Neuronal stem cell (in vitro differentiated cells): Measurements from ENCODE around the gene BMPR1A.
"Not testable (repeated sequence)": the region's sequence is repeated elsewhere in the genome, so short reads cannot be mapped to it uniquely, and the experiment has no call there.

Experiments
- DNase-seq: peaks from one replicate; pipeline ENCODE4 v3.0.0-alpha.2; 2013; ENCODE audit warnings: low spot score
- H2AFZ ChIP-seq: one replicate; pipeline ENCODE4 v1.6.1; 2013; ENCODE audit warnings: mild to moderate bottlenecking, low read length, inconsistent platforms
- H2AK5ac ChIP-seq: 2 replicates; pipeline ENCODE4 v1.6.1; 2013; ENCODE audit warnings: low read depth, mild to moderate bottlenecking, inconsistent platforms, low read length, moderate library complexity, mixed read lengths
- H2BK120ac ChIP-seq: 2 replicates; pipeline ENCODE4 v1.6.1; 2013; ENCODE audit warnings: low read depth, mild to moderate bottlenecking, inconsistent platforms, low read length, moderate library complexity, mixed read lengths
- H2BK12ac ChIP-seq: one replicate; pipeline ENCODE4 v1.6.1; 2013; ENCODE audit warnings: low read length, inconsistent platforms
- H2BK15ac ChIP-seq: 2 replicates; pipeline ENCODE4 v1.6.1; 2013; ENCODE audit warnings: mild to moderate bottlenecking, low read length, inconsistent platforms, mixed read lengths
- H2BK5ac ChIP-seq: one replicate; pipeline ENCODE4 v1.6.1; 2013; ENCODE audit warnings: inconsistent platforms, mild to moderate bottlenecking, low read length, moderate library complexity
- H3K14ac ChIP-seq: one replicate; pipeline ENCODE4 v1.6.1; 2013; ENCODE audit warnings: low read length, inconsistent platforms
- H3K18ac ChIP-seq: 2 replicates; pipeline ENCODE4 v1.6.1; 2013; ENCODE audit warnings: low read length, inconsistent platforms
- H3K23ac ChIP-seq: 2 replicates; pipeline ENCODE4 v1.6.1; 2013; ENCODE audit warnings: low read depth, mild to moderate bottlenecking, mixed read lengths, low read length, inconsistent platforms; ENCODE audit not compliant: poor library complexity
- H3K27ac ChIP-seq: replicated peaks from 3 replicates; pipeline ENCODE4 v1.5.1; 2013; ENCODE audit warnings: low read length, inconsistent platforms
- H3K27me3 ChIP-seq, 3 experiments: 2 replicates each; pipeline ENCODE4 v1.6.1; 2013; ENCODE audit warnings: low read length in 3 of 3, mild to moderate bottlenecking in 2 of 3, inconsistent platforms in 1 of 3, low read depth in 1 of 3, mixed read lengths in 1 of 3, moderate library complexity in 1 of 3; ENCODE audit not compliant: control insufficient read depth in 3 of 3, insufficient read depth in 3 of 3
- H3K36me3 ChIP-seq, 2 donors: replicated peaks in 1 of 2; 2 replicates each; pipeline ENCODE4 v1.6.1; 2013; ENCODE audit warnings: low read length in 2 of 2; ENCODE audit not compliant: control insufficient read depth in 2 of 2, insufficient read depth in 2 of 2
- H3K4ac ChIP-seq: 2 replicates; pipeline ENCODE4 v1.6.1; 2013; ENCODE audit warnings: inconsistent platforms, mild to moderate bottlenecking, low read length, moderate library complexity
- H3K4me1 ChIP-seq, 2 donors: 1 replicate in 1 of 2; 2 replicates in 1 of 2; pipeline ENCODE4 v1.6.1; 2013; ENCODE audit warnings: low read length in 2 of 2, low read depth in 1 of 2; ENCODE audit not compliant: control insufficient read depth in 2 of 2, insufficient read depth in 1 of 2
- H3K4me2 ChIP-seq: one replicate; pipeline ENCODE4 v1.6.1; 2013; ENCODE audit warnings: mild to moderate bottlenecking, low read length, inconsistent platforms; ENCODE audit not compliant: insufficient read depth, poor library complexity, severe bottlenecking
- H3K4me3 ChIP-seq, 2 donors: 2 replicates each; pipeline ENCODE4 v1.5.1; 2013; ENCODE audit warnings: low read length in 2 of 2, mild to moderate bottlenecking in 2 of 2, inconsistent platforms in 1 of 2, moderate library complexity in 1 of 2
- H3K79me1 ChIP-seq: one replicate; pipeline ENCODE4 v1.6.1; 2013; ENCODE audit warnings: low read depth, mild to moderate bottlenecking, inconsistent platforms, low read length, moderate library complexity
- H3K9ac ChIP-seq: one replicate; pipeline ENCODE4 v1.6.1; 2013; ENCODE audit warnings: mild to moderate bottlenecking, low read depth, low read length, inconsistent platforms; ENCODE audit not compliant: poor library complexity
- H3K9me3 ChIP-seq, 2 donors: replicated peaks in 1 of 2; 2 replicates each; pipeline versions ENCODE3 to v1.6.1; 2013; ENCODE audit warnings: low read length in 2 of 2, mild to moderate bottlenecking in 2 of 2, inconsistent platforms in 1 of 2, low read depth in 1 of 2, mixed read lengths in 1 of 2, moderate library complexity in 1 of 2; ENCODE audit not compliant: control insufficient read depth in 2 of 2, insufficient read depth in 1 of 2
- H4K8ac ChIP-seq: one replicate; pipeline ENCODE4 v1.6.1; 2013; ENCODE audit warnings: low read depth, mild to moderate bottlenecking, inconsistent platforms, low read length, moderate library complexity
- H4K91ac ChIP-seq: one replicate; pipeline ENCODE4 v1.6.1; 2013; ENCODE audit warnings: low read length, low read depth, mild to moderate bottlenecking, inconsistent platforms; ENCODE audit not compliant: poor library complexity
- WGBS, 2 donors: extraction: QIAGEN DNeasy Blood & Tissue Kit; methylation state at CpG; one replicate each; pipeline ENCODE4 v1.1.7; 2013; ENCODE audit warnings: missing lambda C conversion rate in 2 of 2, mixed read lengths in 1 of 2; ENCODE audit not compliant: insufficient read length in 2 of 2, insufficient replicate concordance in 1 of 2; ENCODE audit errors: extremely low coverage in 2 of 2; 5-methylcytosine and 5-hydroxymethylcytosine counted together

Gene BMPR1A

DNA sequence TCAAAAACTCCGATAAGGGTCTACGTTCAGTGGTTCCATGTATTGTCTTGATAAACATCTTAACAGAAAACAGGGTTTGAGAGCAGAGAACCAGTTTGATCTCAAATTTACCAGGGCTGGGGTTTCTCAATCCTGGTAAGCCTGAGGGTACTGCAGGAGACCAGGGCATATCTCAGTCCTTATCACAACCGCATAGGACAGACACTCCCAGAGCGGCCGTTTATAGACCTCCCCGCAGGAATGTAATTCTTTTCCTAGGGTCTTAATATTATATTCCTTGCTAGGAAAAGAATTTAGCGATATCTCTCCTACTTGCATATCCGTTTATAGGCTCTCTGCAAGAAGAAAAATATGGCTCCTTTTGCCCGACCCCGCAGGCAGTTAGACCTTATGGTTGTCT lies 196.3 kb downstream of the BMPR1A start:
- H4K8ac ChIP-seq, H3K79me1 ChIP-seq, H3K18ac ChIP-seq, H4K91ac ChIP-seq, H2BK5ac ChIP-seq, H3K9ac ChIP-seq, H2AK5ac ChIP-seq, H3K36me3 ChIP-seq, H2BK120ac ChIP-seq, H3K4ac ChIP-seq, H2BK15ac ChIP-seq, H3K23ac ChIP-seq, H3K14ac ChIP-seq, DNase-seq, H3K4me3 ChIP-seq, H2AFZ ChIP-seq, H3K27ac ChIP-seq, H2BK12ac ChIP-seq, H3K27me3 ChIP-seq, H3K4me2 ChIP-seq: not testable (repeated sequence)
- Histone ChIP-seq H3K4me1 (peaks cover 23 to 33% of the 10 kb centered on the region in 2 donors), H3K9me3 (peaks cover 8 to 10% of the 10 kb centered on the region in 2 donors)
- WGBS, 2 donors = no CpG with 5 or more reads among the region's 10 CpGs

DNA sequence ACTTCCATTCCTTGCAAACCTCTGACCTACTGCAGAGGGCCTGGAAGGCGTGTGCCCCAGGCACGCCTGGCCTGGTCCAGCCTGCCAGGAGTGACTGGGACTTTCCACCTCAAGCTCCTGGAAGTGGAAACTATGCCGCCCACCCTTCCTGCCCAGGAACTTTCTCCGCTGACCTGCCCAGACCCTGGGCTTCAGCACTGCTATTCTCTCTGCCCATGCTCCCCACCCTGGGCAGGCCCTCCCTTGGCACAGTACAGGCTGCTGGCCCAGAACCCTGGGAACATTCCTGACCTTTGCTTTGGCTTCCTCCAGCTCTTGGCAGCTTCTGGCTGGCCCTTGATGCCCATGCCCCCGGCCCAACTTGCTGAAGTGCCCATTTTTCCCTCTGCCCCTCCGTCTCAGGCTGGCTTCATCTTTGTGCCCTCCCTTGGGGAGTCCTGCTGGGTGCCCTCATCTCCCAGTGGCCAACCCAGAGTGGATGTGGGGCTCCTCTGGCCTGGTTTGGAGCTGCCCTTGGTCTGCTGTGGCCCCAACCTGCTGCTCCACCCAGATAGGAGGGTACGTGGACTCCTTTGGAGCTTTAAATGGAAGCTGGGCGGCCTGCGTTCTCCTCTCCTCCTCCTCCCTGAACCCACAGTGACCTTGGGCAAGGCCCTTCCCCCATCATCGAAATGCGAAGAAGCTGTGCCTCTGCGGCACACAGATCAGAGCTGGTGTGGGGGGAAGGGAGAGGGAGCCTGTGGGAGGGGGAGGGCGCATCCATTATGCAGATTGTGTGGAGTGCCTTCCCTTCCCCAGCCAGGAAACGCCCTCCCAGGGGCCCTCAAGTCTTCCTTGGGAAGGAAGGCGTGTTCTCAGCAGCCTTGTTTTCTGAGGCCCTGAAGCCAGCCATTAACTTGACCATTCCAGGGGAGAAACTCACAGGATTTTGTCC lies 197.6 kb downstream of the BMPR1A start:
- Histone ChIP-seq H3K9me3 (peaks cover 8 to 10% of the 10 kb centered on the region in 2 donors), H4K91ac (peak overlapping the region; percentile 79), H3K23ac (peak overlapping the region; percentile 37), H2BK12ac (peak overlapping the region; percentile 75), H3K4ac (peak overlapping the region; percentile 17), H3K27me3 (no peaks in the 10 kb centered on the region), H2BK5ac (peak overlapping the region; percentile 92), H2BK120ac (peak overlapping the region; percentile 88), H3K79me1 (no peaks in the 10 kb centered on the region), H3K4me1 (peaks cover 33 to 45% of the 10 kb centered on the region in 2 donors), H3K14ac (peak overlapping the region; percentile 63), H3K4me3 (peak overlapping the region in 1 of 2 donors; percentile 16), H2AFZ (peak overlapping the region; percentile 83), H3K36me3 (no peaks in the 10 kb centered on the region), H4K8ac (no peak overlapping the region), H3K9ac (peak overlapping the region; percentile 53), H3K18ac (peak overlapping the region; percentile 93), H3K27ac (peak overlapping the region; percentile 41), H3K4me2 (no peak overlapping the region), H2AK5ac (peak overlapping the region; percentile 100), H2BK15ac (peak overlapping the region; percentile 46)
- DNase-seq = no peak
- WGBS, 2 donors = no CpG with 5 or more reads among the region's 15 CpGs

DNA sequence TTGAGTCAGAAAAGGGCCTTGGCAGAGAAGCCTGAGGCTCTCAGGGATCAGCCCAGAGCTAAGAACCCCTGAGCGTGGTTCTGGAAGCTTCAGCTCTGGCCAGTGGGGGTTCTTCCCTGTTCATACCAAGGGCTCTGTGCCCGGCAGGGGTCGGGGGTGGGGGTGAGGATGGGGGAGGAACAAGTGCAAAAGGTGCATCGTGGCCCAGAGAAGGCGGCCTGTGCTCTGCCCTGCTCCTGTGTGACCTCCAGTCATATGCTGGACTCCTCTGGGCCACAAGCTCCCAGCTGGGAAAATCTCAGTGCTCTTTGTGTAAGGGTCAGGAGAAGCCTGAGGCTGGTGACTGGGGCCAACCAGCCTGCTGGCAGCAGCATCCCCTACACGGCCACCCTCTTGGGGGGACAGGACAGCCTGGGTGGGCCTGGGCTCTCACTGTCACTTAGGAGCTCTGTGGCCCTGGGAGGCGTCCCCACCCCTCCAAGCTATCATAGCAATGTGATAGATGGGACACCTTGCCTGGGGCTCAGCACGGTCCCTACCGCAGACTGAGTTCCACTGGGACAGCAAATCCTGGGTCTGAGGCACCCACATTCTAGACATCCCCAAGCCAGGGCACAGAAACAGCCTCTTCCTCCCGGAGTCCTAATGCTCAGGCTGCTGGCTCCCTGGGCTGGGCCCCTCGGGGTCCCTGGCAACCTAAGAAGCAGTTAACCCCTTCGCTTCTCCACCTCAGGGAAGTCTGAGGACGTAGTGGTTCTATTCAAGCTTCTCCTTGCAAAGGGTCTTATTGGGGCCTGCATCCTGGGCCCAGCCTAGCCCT lies 198.5 kb downstream of the BMPR1A start:
- H3K27me3 ChIP-seq = no peaks in the 10 kb centered on the region
- no peak overlapping the region for H4K8ac ChIP-seq
- peak overlapping the region; percentile 47 for H2BK15ac ChIP-seq
- H3K18ac ChIP-seq = peak overlapping the region; percentile 82
- H3K9me3 ChIP-seq = peaks cover 8 to 10% of the 10 kb centered on the region in 2 donors
- no peak overlapping the region for H3K4me2 ChIP-seq
- H3K4me3 ChIP-seq = peak overlapping the region in 1 of 2 donors; percentile 16
- no peaks in the 10 kb centered on the region for H3K79me1 ChIP-seq
- no peak for DNase-seq
- no peak overlapping the region for H2BK5ac ChIP-seq
- peak overlapping the region; percentile 74 for H2AK5ac ChIP-seq
- no peak overlapping the region for H3K27ac ChIP-seq
- H2BK120ac ChIP-seq = no peak overlapping the region
- no peak overlapping the region for H3K23ac ChIP-seq
- H3K9ac ChIP-seq = no peak overlapping the region
- peaks cover 42 to 54% of the 10 kb centered on the region in 2 donors for H3K4me1 ChIP-seq
- H3K14ac ChIP-seq = no peak overlapping the region
- no peaks in the 10 kb centered on the region for H3K36me3 ChIP-seq
- peak overlapping the region; percentile 70 for H3K4ac ChIP-seq
- no peak overlapping the region for H2BK12ac ChIP-seq
- H4K91ac ChIP-seq = peak overlapping the region; percentile 1
- no CpG with 5 or more reads among the region's 13 CpGs for WGBS, 2 donors
- peak overlapping the region; percentile 83 for H2AFZ ChIP-seq
